ENCODE data around the gene CD226. TPM values are rescaled to one million over a fixed set of nuclear protein-coding genes. Genes with fewer than 3 reads are reported as not detected.

CD226 gene
- total RNA-seq, 1 experiment from 2014 or later = 1.2 TPM

GRCh38 chr18:69817335-69817940 is 130.2 kb downstream of the CD226 start (continued):
- TF ChIP-seq REST (IDR thresholded peaks at IDR 0.05; ENCODE audit: low read depth) (no peak), ZNF274 (IDR thresholded peaks at IDR 0.05; ENCODE audit: low read depth, low read length) (no peak)

- no peak overlapping the region for H3K4me3 ChIP-seq (replicated peaks in 1 of 2; ENCODE audit: low read depth in 1 of 2, low read length in 2 of 2)
- POLR2A ChIA-PET = no interaction called here
These were observed 132.8 kb downstream of the CD226 start for GRCh38 chr18:69814861-69815385.

More at GRCh38 chr18:69814861-69815385, 132.8 kb downstream of the CD226 start:
- H3K9me2 ChIP-seq (ENCODE audit: insufficient read depth) = no peaks in the 10 kb centered on the region
- no peaks in the 10 kb centered on the region for H3K27me3 ChIP-seq (ENCODE audit: insufficient read depth, low read length)
- H3K4me2 ChIP-seq (ENCODE audit: low read length) = no peak overlapping the region
- H3K36me3 ChIP-seq (ENCODE audit: control insufficient read depth in 1 of 2, insufficient read depth in 2 of 2, low read length in 2 of 2) = no peaks in the 10 kb centered on the region
- H2AFZ ChIP-seq (ENCODE audit: low read depth, low read length, poor library complexity, severe bottlenecking) = no peak overlapping the region
- ChIA-PET RAD21 (ENCODE audit: low non-redundant PET in 1 of 2, low total read pairs in 2 of 2, uncharacterized antibody in 2 of 2, unreplicated experiment in 2 of 2) (no interaction called here), CTCF (no interaction called here)
- DNase-seq (ENCODE audit: low read depth, low spot score) = no peak
- intact Hi-C loops (cut with micrococcal nuclease) = no loop called here
- H3K27ac ChIP-seq (ENCODE audit: low read depth, low read length) = no peak overlapping the region
- no peak overlapping the region for H3K9ac ChIP-seq (ENCODE audit: low read length)
- TF ChIP-seq FOSL1 (IDR thresholded peaks at IDR 0.05; ENCODE audit: low read depth) (no peak), ZBTB33 (IDR thresholded peaks at IDR 0.05; ENCODE audit: extremely low read depth, insufficient replicate concordance, low read length) (no peak), TCF7L2 (IDR thresholded peaks at IDR 0.05; ENCODE audit: borderline replicate concordance, extremely low read depth, insufficient read depth, insufficient read length) (no peak), RAD21 (IDR thresholded peaks at IDR 0.05; ENCODE audit: low read depth) (no peak), ATF3 (IDR thresholded peaks at IDR 0.05) (no peak), CEBPB (IDR thresholded peaks at IDR 0.05; ENCODE audit: low read depth) (no peak), ZNF274 (IDR thresholded peaks at IDR 0.05; ENCODE audit: low read depth, low read length) (no peak), POLR2A (IDR thresholded peaks at IDR 0.05; ENCODE audit: borderline replicate concordance, extremely low read depth, insufficient read depth, insufficient read length) (no peak), SRF (IDR thresholded peaks at IDR 0.05; ENCODE audit: low read depth) (no peak), EZH2 (IDR thresholded peaks at IDR 0.05) (no peak), MAX (IDR thresholded peaks at IDR 0.05) (no peak), POLR2AphosphoS5 (IDR thresholded peaks at IDR 0.05; ENCODE audit: low read depth, low read length) (no peak), ZFX (IDR thresholded peaks at IDR 0.05) (no peak), JUND (IDR thresholded peaks at IDR 0.05) (no peak), SP1 (IDR thresholded peaks at IDR 0.05; ENCODE audit: low read depth) (no peak), SIN3A (IDR thresholded peaks at IDR 0.05; ENCODE audit: low read depth) (no peak)
- H3K4me1 ChIP-seq (ENCODE audit: control insufficient read depth in 1 of 2, insufficient read depth in 2 of 2, low read length in 2 of 2) = no peaks in the 10 kb centered on the region
- H4K20me1 ChIP-seq (ENCODE audit: insufficient read depth) = no peaks in the 10 kb centered on the region
- H3K79me2 ChIP-seq (ENCODE audit: insufficient read depth, low read length) = no peaks in the 10 kb centered on the region
- H3K9me3 ChIP-seq (ENCODE audit: control insufficient read depth in 1 of 2, insufficient read depth in 1 of 2, low read depth in 1 of 2, low read length in 2 of 2) = no peaks in the 10 kb centered on the region
- no TSS peak for BruUV-seq (replicated peaks)
- ATAC-seq = no peak

All from HCT116 (cell line).